ENCODE data around the gene BCL2L13.
"Not testable (repeated sequence)": the region's sequence is repeated elsewhere in the genome, so short reads cannot be mapped to it uniquely, and the experiment has no call there.

GRCh38 chr22:17642357-17642756 is 3.8 kb downstream of the BCL2L13 start:
- TF ChIP-seq CTCF, POLR2AphosphoS5 (IDR thresholded peaks at IDR 0.05): not testable (repeated sequence)
